Activated B cell treated with CpG ODN at 0.5 μM for 24 hours (primary cell): ENCODE results near the gene CCSER2. TPM values are rescaled to one million over a fixed set of nuclear protein-coding genes. Genes with fewer than 3 reads are reported as not detected.
"Not testable (repeated sequence)": the region's sequence is repeated elsewhere in the genome, so short reads cannot be mapped to it uniquely, and the experiment has no call there.

ENCODE experiments used
- ATAC-seq: fragments of 200-7000 bp; cut with Tn5 transposase; one replicate; pipeline ENCODE4 v1.10.0; 2021; ENCODE audit warnings: low read depth, mild to moderate bottlenecking, moderate library complexity
- CTCF ChIA-PET: fragments of 350-600 bp; sonication (Branson Sonifier 250); formaldehyde crosslinking; loops from one replicate; lab custom pipeline; 2021; ENCODE audit warnings: antibody characterized with exemption; lab: Charles Lee
- POLR2A ChIA-PET: fragments of 350-600 bp; sonication (Branson Sonifier 250); formaldehyde crosslinking; loops from one replicate; lab custom pipeline; 2021; ENCODE audit warnings: antibody characterized with exemption; lab: Charles Lee
- DNase-seq: peaks from one replicate; pipeline ENCODE4 v3.0.0; 2022
- H3K27ac Mint-ChIP-seq: one replicate; pipeline ENCODE4 v1.8.0; 2020; ENCODE audit warnings: mixed read lengths
- H3K27me3 Mint-ChIP-seq: one replicate; pipeline ENCODE4 v1.8.0; 2021; ENCODE audit warnings: mixed read lengths
- H3K36me3 Mint-ChIP-seq: one replicate; pipeline ENCODE4 v1.8.0; 2021; ENCODE audit warnings: low read depth, mixed read lengths
- H3K4me1 Mint-ChIP-seq: one replicate; pipeline ENCODE4 v1.8.0; 2021; ENCODE audit warnings: mixed read lengths
- H3K4me3 Mint-ChIP-seq: one replicate; pipeline ENCODE4 v1.8.0; 2020; ENCODE audit warnings: mild to moderate bottlenecking, mixed read lengths
- H3K9me3 Mint-ChIP-seq: one replicate; pipeline ENCODE4 v1.8.0; 2020; ENCODE audit warnings: mixed read lengths
- CTCF ChIP-seq: fragments of 200-600 bp; IDR thresholded peaks from one replicate; pipeline ENCODE4 v1.8.0; 2022; ENCODE audit warnings: antibody characterized with exemption, mild to moderate bottlenecking
- intact Hi-C: fragments of 100-400 bp; cut with micrococcal nuclease; formaldehyde crosslinking; loops from one replicate; pipeline ENCODE4 v1.15.1; 2024
- total RNA-seq: library from RNA; stranded (reverse); gene quantifications from 2 replicates; pipeline ENCODE4 v1.2.3, GENCODE V29; 2022

CCSER2 gene
- total RNA-seq, 1 donor from 2014 or later = 57.1 TPM

GRCh38 chr10:84341538-84341856 is 13.1 kb downstream of the CCSER2 start:
- ATAC-seq (no peak), DNase-seq (no peak)
- H3K9me3 Mint-ChIP-seq = no peaks in the 10 kb centered on the region
- TF ChIP-seq CTCF = no peak
- CTCF ChIA-PET = interaction anchor here (4.8 kb wide), 1 partner anchor 11 kb away, joined by 23 read pairs; no protein-coding TSS in a partner anchor
- POLR2A ChIA-PET = interaction anchor here (0.9 kb wide), 1 partner anchor 12 kb away, joined by 3 read pairs; no protein-coding TSS in a partner anchor
- H3K27me3 Mint-ChIP-seq = no peaks in the 10 kb centered on the region
- intact Hi-C loops = no loop called here
- H3K4me1 Mint-ChIP-seq = peaks cover 39% of the 10 kb centered on the region
- peaks cover 4% of the 10 kb centered on the region for H3K36me3 Mint-ChIP-seq
- no peak overlapping the region for H3K4me3 Mint-ChIP-seq
- H3K27ac Mint-ChIP-seq = no peak overlapping the region

GRCh38 chr10:84341983-84342382 is 13.6 kb downstream of the CCSER2 start:
- DNase-seq (no peak), ATAC-seq (no peak)
- ChIA-PET CTCF (interaction anchor here (1.4 to 4.8 kb wide), 2 partner anchors 11 to 195 kb away, joined by 4 to 23 read pairs; no protein-coding TSS in a partner anchor), POLR2A (interaction anchor here (0.7 to 0.9 kb wide), 2 partner anchors 10 to 12 kb away, joined by 3 read pairs; no protein-coding TSS in a partner anchor)
- H3K4me3 Mint-ChIP-seq = no peak overlapping the region
- H3K9me3 Mint-ChIP-seq = no peaks in the 10 kb centered on the region
- H3K4me1 Mint-ChIP-seq = peaks cover 39% of the 10 kb centered on the region
- H3K27me3 Mint-ChIP-seq = no peaks in the 10 kb centered on the region
- H3K27ac Mint-ChIP-seq = no peak overlapping the region
- H3K36me3 Mint-ChIP-seq = peaks cover 4% of the 10 kb centered on the region
- TF ChIP-seq CTCF = no peak
- intact Hi-C loops = loop anchor here (2.0 kb wide), 1 partner anchor 13 kb away; the partner anchor contains the start of gene CCSER2

GRCh38 chr10:84342584-84342983 is 14.2 kb downstream of the CCSER2 start:
- Mint-ChIP-seq H3K27ac (no peak overlapping the region), H3K9me3 (no peaks in the 10 kb centered on the region), H3K27me3 (no peaks in the 10 kb centered on the region), H3K4me1 (peaks cover 39% of the 10 kb centered on the region), H3K4me3 (no peak overlapping the region), H3K36me3 (peaks cover 4% of the 10 kb centered on the region)
- ATAC-seq (no peak), DNase-seq (no peak)
- ChIA-PET CTCF (interaction anchor here (1.4 to 4.8 kb wide), 2 partner anchors 10 to 195 kb away, joined by 4 to 23 read pairs; no protein-coding TSS in a partner anchor), POLR2A (interaction anchor here (0.7 kb wide), 1 partner anchor 10 kb away, joined by 3 read pairs; no protein-coding TSS in a partner anchor)
- intact Hi-C loops = loop anchor here (2.0 kb wide), 1 partner anchor 14 kb away; the partner anchor contains the start of gene CCSER2
- no peak for TF ChIP-seq CTCF

- DNase-seq (no peak), ATAC-seq (no peak)
- peaks cover 36% of the 10 kb centered on the region for H3K4me1 Mint-ChIP-seq
- ChIA-PET POLR2A (no interaction called here), CTCF (interaction anchor here (4.8 kb wide), 1 partner anchor 9 kb away, joined by 23 read pairs; no protein-coding TSS in a partner anchor)
- no peaks in the 10 kb centered on the region for H3K9me3 Mint-ChIP-seq
- TF ChIP-seq CTCF = no peak
- peaks cover 7% of the 10 kb centered on the region for H3K36me3 Mint-ChIP-seq
- H3K27ac Mint-ChIP-seq = no peak overlapping the region
- intact Hi-C loops = loop anchor here (2.0 kb wide), 1 partner anchor 15 kb away; the partner anchor contains the start of gene CCSER2
- H3K27me3 Mint-ChIP-seq = no peaks in the 10 kb centered on the region
- H3K4me3 Mint-ChIP-seq = no peak overlapping the region
Measured at GRCh38 chr10:84343831-84344230, 15.4 kb downstream of the CCSER2 start.

GRCh38 chr10:84344526-84344925 is 16.1 kb downstream of the CCSER2 start:
- TF ChIP-seq CTCF = no peak
- ATAC-seq (no peak), DNase-seq (no peak)
- Mint-ChIP-seq H3K9me3 (no peaks in the 10 kb centered on the region), H3K4me1 (peaks cover 36% of the 10 kb centered on the region), H3K4me3 (no peak overlapping the region), H3K27me3 (no peaks in the 10 kb centered on the region), H3K27ac (no peak overlapping the region), H3K36me3 (peaks cover 7% of the 10 kb centered on the region)
- ChIA-PET POLR2A (interaction anchor here (1.1 kb wide), 1 partner anchor 15 kb away, joined by 3 read pairs; no protein-coding TSS in a partner anchor), CTCF (interaction anchor here (4.8 kb wide), 1 partner anchor 8 kb away, joined by 23 read pairs; no protein-coding TSS in a partner anchor)
- intact Hi-C loops = no loop called here

GRCh38 chr10:84347575-84348002 is 19.2 kb downstream of the CCSER2 start:
- ATAC-seq, H3K36me3 Mint-ChIP-seq, H3K27ac Mint-ChIP-seq, DNase-seq, POLR2A ChIA-PET, CTCF ChIA-PET, H3K27me3 Mint-ChIP-seq, intact Hi-C loops, H3K9me3 Mint-ChIP-seq, H3K4me3 Mint-ChIP-seq: not testable (repeated sequence)
- peaks cover 22% of the 10 kb centered on the region for H3K4me1 Mint-ChIP-seq
